Cardiac fibroblast (primary cell): ENCODE data around the gene ANKS3.

ENCODE experiments used
- DNase-seq, 2 donors: peaks; one replicate each; pipeline versions ENCODE4 v3.0.0 to v3.0.0-alpha.2; 2010; ENCODE audit warnings: low read depth in 2 of 2
- H3K4me3 ChIP-seq, 2 donors: replicated peaks in 1 of 2; 1 replicate in 1 of 2; 2 replicates in 1 of 2; pipeline ENCODE4 v1.5.1; 2011; ENCODE audit warnings: low read depth in 2 of 2, low read length in 2 of 2, mild to moderate bottlenecking in 2 of 2, moderate library complexity in 1 of 2
- TF ChIP-seq, protein P1 (sequence below): IDR thresholded peaks from one replicate; pipeline ENCODE4 v1.5.1; 2011; ENCODE audit warnings: low read depth, mild to moderate bottlenecking, low read length, inconsistent platforms

The ANKS3 gene

DNA sequence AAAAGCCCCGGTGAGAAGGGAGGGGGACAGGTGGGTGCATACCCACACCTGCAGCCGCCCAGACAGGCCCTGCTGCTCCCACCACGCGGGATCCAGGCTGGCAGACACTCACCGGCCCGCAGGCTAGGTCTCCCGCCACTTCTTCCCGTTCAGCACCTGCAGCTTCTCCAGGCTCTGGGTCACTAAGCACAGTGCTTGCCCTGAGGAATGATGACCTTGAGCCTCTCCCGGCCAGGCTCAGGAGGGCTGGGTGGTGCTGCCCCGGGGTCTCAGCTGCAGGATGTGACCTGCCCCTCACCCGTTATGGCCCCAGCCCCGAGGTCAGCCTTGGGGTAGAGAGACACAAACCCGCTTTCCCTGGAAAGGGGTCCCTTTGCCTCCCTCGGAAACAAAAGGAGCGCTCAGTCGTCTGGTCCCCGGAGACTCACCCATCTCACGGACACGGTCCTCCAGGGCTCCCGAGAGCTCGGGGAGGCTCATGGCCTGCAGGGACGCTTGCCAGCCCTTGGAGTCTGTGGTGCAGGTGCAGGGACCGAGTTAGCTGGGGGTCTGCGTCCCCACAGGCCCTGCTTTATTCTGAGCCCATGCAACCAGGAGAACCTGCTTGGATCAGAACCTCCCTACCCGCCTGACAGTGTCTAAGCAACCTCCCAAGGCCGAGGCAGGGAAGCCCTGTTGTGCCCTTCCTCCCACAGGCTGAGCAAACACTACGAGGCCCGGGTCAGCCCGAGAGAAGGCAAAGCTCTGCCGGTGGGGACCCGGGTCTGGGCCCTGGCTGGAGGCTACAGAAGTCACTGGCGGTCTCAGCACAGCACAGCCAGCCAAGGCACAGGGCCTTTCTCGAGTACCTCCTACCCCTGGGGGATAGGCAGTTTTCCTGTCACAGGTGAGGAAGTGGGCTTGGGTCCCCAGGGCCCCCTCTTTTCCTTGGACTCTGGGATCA, 36.9 kb downstream of the ANKS3 start:
- no peak for DNase-seq
- TF ChIP-seq, protein P1, sequence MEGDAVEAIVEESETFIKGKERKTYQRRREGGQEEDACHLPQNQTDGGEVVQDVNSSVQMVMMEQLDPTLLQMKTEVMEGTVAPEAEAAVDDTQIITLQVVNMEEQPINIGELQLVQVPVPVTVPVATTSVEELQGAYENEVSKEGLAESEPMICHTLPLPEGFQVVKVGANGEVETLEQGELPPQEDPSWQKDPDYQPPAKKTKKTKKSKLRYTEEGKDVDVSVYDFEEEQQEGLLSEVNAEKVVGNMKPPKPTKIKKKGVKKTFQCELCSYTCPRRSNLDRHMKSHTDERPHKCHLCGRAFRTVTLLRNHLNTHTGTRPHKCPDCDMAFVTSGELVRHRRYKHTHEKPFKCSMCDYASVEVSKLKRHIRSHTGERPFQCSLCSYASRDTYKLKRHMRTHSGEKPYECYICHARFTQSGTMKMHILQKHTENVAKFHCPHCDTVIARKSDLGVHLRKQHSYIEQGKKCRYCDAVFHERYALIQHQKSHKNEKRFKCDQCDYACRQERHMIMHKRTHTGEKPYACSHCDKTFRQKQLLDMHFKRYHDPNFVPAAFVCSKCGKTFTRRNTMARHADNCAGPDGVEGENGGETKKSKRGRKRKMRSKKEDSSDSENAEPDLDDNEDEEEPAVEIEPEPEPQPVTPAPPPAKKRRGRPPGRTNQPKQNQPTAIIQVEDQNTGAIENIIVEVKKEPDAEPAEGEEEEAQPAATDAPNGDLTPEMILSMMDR = no peak

DNA sequence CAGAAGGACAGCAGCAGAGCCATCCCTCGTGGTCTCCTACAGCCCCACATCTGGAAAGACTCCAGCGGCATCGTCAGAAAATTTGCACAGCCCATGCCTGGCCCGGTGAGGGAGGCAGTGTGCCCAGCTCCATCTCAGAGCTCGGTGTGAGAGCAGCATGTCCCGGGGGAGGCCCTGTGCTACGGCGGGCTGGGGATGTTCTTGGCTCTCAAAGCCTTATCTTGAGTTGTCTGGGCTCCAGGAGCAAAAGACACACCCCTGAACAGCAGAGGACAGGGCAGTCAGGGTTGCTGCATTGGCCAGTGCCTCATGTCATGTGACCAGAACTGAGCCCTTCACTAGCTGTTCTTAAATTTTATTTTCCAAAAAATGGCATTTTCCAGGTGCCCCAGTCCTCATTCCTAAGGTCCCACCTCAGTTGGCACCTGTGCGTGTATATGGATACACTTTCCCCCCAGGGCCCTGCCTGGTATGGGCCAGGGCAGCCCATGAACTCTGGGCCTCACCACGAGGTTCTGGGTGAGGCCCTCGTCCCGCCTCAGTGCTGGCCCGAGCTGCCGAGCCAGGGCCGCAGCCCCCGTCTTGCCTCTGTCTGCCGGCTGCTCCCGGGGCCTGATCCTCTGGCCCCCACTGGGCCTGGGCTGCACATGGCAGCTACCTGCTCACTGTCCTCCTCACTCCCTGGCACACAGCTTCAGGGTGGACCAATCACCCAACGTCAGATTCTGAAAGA, 37.7 kb downstream of the ANKS3 start:
- TF ChIP-seq, protein P1 = no peak
- peak in 1 of 2 donors; percentile 51 for DNase-seq
- no peak overlapping the region for H3K4me3 ChIP-seq

More for the DNA sequence above, 36.9 kb downstream of the ANKS3 start:
- no peak overlapping the region for H3K4me3 ChIP-seq

DNA sequence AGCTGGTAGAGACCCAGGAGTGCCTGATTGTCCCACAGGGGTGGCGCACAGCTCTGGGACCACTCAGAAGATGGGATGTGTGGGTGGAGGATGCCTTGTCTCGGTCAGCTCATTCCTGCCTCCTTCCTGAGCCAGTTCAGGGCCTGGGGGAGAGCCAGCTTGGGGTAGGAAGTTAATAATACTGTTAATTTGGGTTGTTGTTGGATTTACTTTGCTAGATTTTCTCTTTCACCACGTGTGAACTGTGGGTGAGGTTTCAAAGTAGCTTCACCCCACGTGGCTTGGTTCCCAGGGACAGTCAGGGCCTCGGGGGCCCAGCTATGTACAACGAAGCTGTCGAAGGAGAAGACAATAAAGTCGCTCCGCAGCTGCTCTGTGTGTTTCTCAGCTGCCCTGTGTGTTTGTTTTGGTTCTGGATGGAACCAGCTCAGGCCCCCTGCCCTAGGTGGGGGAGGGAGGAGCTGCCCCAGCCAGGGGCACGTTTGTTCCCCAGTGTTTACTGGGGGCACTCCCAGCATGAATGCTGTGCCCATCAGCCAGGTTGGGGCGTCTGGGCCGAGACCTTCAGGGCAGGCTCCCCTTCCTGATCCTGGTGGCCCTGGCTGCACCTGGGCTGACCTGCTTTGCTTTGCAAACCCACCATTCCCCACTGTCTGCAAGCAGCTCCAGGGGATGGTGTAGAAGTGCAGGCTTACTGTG, 38.4 kb downstream of the ANKS3 start:
- TF ChIP-seq, protein P1 = no peak
- H3K4me3 ChIP-seq = no peak overlapping the region

DNA sequence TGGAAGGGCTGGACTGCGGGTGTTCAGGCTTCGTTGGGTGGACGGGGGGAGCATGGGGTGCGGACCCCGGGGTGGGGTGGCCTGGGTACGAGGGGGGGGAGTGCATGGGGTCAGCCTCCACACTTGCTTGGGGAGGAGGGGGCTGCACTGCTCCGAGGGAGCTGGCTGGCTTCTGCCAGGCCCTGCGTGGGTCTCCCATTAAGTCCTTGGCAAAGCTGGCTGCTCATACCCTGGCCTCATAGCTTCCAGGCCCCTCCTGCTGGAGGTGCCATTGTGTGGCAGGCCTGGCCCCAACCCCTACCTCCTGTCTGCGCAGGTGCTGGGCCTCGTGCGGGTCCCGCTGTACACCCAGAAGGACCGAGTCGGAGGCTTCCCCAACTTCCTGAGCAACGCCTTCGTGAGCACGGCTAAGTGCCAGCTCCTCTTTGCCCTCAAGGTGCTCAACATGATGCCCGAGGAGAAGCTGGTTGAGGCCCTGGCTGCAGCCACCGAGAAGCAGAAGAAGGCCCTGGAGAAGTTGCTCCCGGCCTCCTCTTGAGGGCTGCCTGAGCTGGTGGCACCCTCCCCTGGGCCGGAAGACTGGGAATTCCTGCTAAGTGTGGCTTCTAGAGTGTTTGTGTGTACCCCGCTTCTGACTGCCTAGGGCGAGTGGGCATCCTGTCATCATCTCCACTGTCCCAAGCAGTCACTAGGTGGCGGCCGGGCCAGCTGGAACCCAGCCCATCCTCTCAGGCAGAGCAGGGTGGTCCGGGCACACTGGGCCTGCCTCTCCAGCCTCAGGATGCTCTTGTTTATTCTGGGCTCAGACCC, 39.2 kb downstream of the ANKS3 start:
- TF ChIP-seq, protein P1 = no peak
- DNase-seq = no peak
- peak overlapping the region; percentile 88 to 94 for H3K4me3 ChIP-seq

More for the DNA sequence above, 38.4 kb downstream of the ANKS3 start:
- DNase-seq = no peak

DNA sequence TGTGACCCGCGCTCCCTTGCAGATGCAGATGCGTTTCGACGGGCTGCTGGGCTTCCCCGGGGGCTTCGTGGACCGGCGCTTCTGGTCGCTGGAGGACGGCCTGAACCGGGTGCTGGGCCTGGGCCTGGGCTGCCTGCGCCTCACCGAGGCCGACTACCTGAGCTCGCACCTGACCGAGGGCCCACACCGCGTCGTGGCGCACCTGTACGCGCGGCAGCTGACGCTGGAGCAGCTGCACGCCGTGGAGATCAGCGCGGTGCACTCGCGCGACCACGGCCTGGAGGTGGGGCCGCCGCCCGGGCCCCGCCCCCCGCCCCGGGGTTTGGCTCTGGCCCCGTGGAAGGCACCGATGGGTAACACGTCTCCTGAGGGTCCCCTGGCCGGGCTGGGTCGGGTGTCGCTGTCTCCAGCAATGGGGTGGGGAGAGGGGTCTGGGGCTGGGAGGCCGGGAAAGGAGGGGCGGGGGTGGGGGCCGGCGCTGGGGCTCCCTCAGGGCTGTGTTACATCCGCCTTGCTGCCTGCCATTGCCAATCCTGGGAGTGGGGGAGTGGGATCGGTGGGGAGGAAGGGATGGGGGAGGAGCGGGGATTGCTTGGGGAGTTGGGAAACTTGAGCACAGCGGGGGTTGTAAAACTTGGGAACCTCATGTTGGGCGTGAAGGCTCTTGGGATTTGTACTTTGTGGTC, 40.0 kb downstream of the ANKS3 start:
- TF ChIP-seq, protein P1 = no peak
- peak overlapping the region; percentile 88 to 94 for H3K4me3 ChIP-seq
- peak; percentile 36 to 63 for DNase-seq
